Immature natural killer cell (primary cell): ENCODE results near the gene APIP. TPM values are rescaled to one million over a fixed set of nuclear protein-coding genes. Genes with fewer than 3 reads are reported as not detected.

Experiments used
- DNase-seq, 3 donors: peaks; one replicate each; pipeline ENCODE4 v3.0.0; 2022; ENCODE audit warnings: mixed read lengths in 1 of 3
- H3K27ac Mint-ChIP-seq, 6 donors: one replicate each; pipeline ENCODE4 v1.8.0; 2020; ENCODE audit warnings: mixed read lengths in 6 of 6, mild to moderate bottlenecking in 5 of 6, inconsistent platforms in 4 of 6, moderate library complexity in 3 of 6
- H3K27me3 Mint-ChIP-seq, 3 donors: one replicate each; pipeline ENCODE4 v1.8.0; 2020 to 2021; ENCODE audit warnings: low read depth in 3 of 3, mild to moderate bottlenecking in 3 of 3, mixed read lengths in 3 of 3, moderate library complexity in 3 of 3, inconsistent platforms in 1 of 3
- H3K36me3 Mint-ChIP-seq, 3 donors: one replicate each; pipeline ENCODE4 v1.8.0; 2020; ENCODE audit warnings: mixed read lengths in 3 of 3, inconsistent platforms in 2 of 3, mild to moderate bottlenecking in 2 of 3
- H3K4me1 Mint-ChIP-seq, 2 donors: one replicate each; pipeline ENCODE4 v1.8.0; 2020; ENCODE audit warnings: inconsistent platforms in 2 of 2, mild to moderate bottlenecking in 2 of 2, mixed read lengths in 2 of 2, moderate library complexity in 1 of 2
- H3K4me3 Mint-ChIP-seq, 5 donors: one replicate each; pipeline ENCODE4 v1.8.0; 2020; ENCODE audit warnings: mild to moderate bottlenecking in 5 of 5, mixed read lengths in 5 of 5, inconsistent platforms in 3 of 5, moderate library complexity in 3 of 5
- H3K9me3 Mint-ChIP-seq, 6 donors: one replicate each; pipeline ENCODE4 v1.8.0; 2020; ENCODE audit warnings: mild to moderate bottlenecking in 6 of 6, mixed read lengths in 6 of 6, inconsistent platforms in 4 of 6, moderate library complexity in 3 of 6
- polyA plus RNA-seq, 3 donors: library from polyadenylated mRNA; unstranded; fragments of 300-500 nt; fragmentation: Illumina TruSeq; gene quantifications; one replicate each; pipeline ENCODE4 v1.2.3, GENCODE V29; 2021

APIP gene
- polyA plus RNA-seq, 3 donors from 2014 or later, result 13.3 to 29.6 (median 17.2) TPM

GRCh38 chr11:34938611-34939010 is 22.4 kb upstream of the APIP start:
- no peak overlapping the region for H3K4me3 Mint-ChIP-seq
- H3K9me3 Mint-ChIP-seq, result no peaks in the 10 kb centered on the region
- H3K36me3 Mint-ChIP-seq, result peaks cover 4 to 9% (median 4%) of the 10 kb centered on the region in 3 donors
- H3K27me3 Mint-ChIP-seq, result no peaks in the 10 kb centered on the region
- H3K4me1 Mint-ChIP-seq, result peaks cover 22 to 32% of the 10 kb centered on the region in 2 donors
- no peak overlapping the region for H3K27ac Mint-ChIP-seq
- no peak for DNase-seq

GRCh38 chr11:34936945-34937629 is 20.9 kb upstream of the APIP start:
- Mint-ChIP-seq H3K4me3 (peak overlapping the region in 3 of 5 donors; percentile 3 to 30 (median 19)), H3K4me1 (peaks cover 22 to 32% of the 10 kb centered on the region in 2 donors), H3K27ac (peak overlapping the region in 2 of 6 donors; percentile 34 to 54), H3K36me3 (peaks cover 7 to 11% (median 9%) of the 10 kb centered on the region in 3 donors), H3K27me3 (no peaks in the 10 kb centered on the region), H3K9me3 (no peaks in the 10 kb centered on the region)
- DNase-seq, result no peak

GRCh38 chr11:34929794-34930763 is 13.9 kb upstream of the APIP start:
- Mint-ChIP-seq H3K4me1 (peaks cover 0 to 22% of the 10 kb centered on the region in 2 donors), H3K36me3 (peaks cover 0 to 13% (median 4%) of the 10 kb centered on the region in 3 donors), H3K9me3 (no peaks in the 10 kb centered on the region), H3K27ac (peak overlapping the region in 1 of 6 donors; percentile 39), H3K4me3 (no peak overlapping the region), H3K27me3 (no peaks in the 10 kb centered on the region)
- DNase-seq, result no peak

GRCh38 chr11:34928960-34929680 is 12.9 kb upstream of the APIP start:
- no peak overlapping the region for H3K4me3 Mint-ChIP-seq
- H3K9me3 Mint-ChIP-seq, result no peaks in the 10 kb centered on the region
- H3K4me1 Mint-ChIP-seq, result peaks cover 0 to 22% of the 10 kb centered on the region in 2 donors
- H3K27me3 Mint-ChIP-seq, result no peaks in the 10 kb centered on the region
- peaks cover 0 to 13% (median 4%) of the 10 kb centered on the region in 3 donors for H3K36me3 Mint-ChIP-seq
- no peak for DNase-seq
- H3K27ac Mint-ChIP-seq, result peak overlapping the region in 1 of 6 donors; percentile 24

- H3K27me3 Mint-ChIP-seq, result no peaks in the 10 kb centered on the region
- no peak overlapping the region for H3K27ac Mint-ChIP-seq
- H3K36me3 Mint-ChIP-seq, result peaks cover 0 to 13% (median 4%) of the 10 kb centered on the region in 3 donors
- no peaks in the 10 kb centered on the region for H3K9me3 Mint-ChIP-seq
- no peak overlapping the region for H3K4me3 Mint-ChIP-seq
- DNase-seq, result no peak
- H3K4me1 Mint-ChIP-seq, result peaks cover 0 to 22% of the 10 kb centered on the region in 2 donors
Measured at GRCh38 chr11:34928268-34928959, 12.2 kb upstream of the APIP start.

GRCh38 chr11:34926831-34927132 is 10.6 kb upstream of the APIP start:
- Mint-ChIP-seq H3K36me3 (peaks cover 0 to 4% (median 0%) of the 10 kb centered on the region in 3 donors), H3K9me3 (no peaks in the 10 kb centered on the region), H3K27ac (no peak overlapping the region), H3K4me3 (no peak overlapping the region), H3K4me1 (peaks cover 0 to 22% of the 10 kb centered on the region in 2 donors), H3K27me3 (no peaks in the 10 kb centered on the region)
- no peak for DNase-seq

GRCh38 chr11:34926101-34926830 is 10.1 kb upstream of the APIP start:
- DNase-seq, result peak; percentile 27 to 50 (median 45)
- no peak overlapping the region for H3K27ac Mint-ChIP-seq
- H3K36me3 Mint-ChIP-seq, result no peaks in the 10 kb centered on the region
- no peaks in the 10 kb centered on the region for H3K9me3 Mint-ChIP-seq
- H3K4me3 Mint-ChIP-seq, result no peak overlapping the region
- no peaks in the 10 kb centered on the region for H3K27me3 Mint-ChIP-seq
- H3K4me1 Mint-ChIP-seq, result peaks cover 0 to 22% of the 10 kb centered on the region in 2 donors

GRCh38 chr11:34924714-34925113 is 8.5 kb upstream of the APIP start:
- DNase-seq, result no peak
- H3K36me3 Mint-ChIP-seq, result no peaks in the 10 kb centered on the region
- no peak overlapping the region for H3K27ac Mint-ChIP-seq
- no peak overlapping the region for H3K4me3 Mint-ChIP-seq
- H3K27me3 Mint-ChIP-seq, result no peaks in the 10 kb centered on the region
- no peaks in the 10 kb centered on the region for H3K9me3 Mint-ChIP-seq
- H3K4me1 Mint-ChIP-seq, result peaks cover 0 to 13% of the 10 kb centered on the region in 2 donors

- DNase-seq, result no peak
- Mint-ChIP-seq H3K27me3 (peaks cover 0 to 3% (median 0%) of the 10 kb centered on the region in 3 donors), H3K4me3 (no peak overlapping the region), H3K4me1 (peaks cover 14 to 28% of the 10 kb centered on the region in 2 donors), H3K27ac (peak overlapping the region in 1 of 6 donors; percentile 46), H3K9me3 (no peaks in the 10 kb centered on the region), H3K36me3 (no peaks in the 10 kb centered on the region)
Measured at GRCh38 chr11:34921156-34921555, 5.0 kb upstream of the APIP start.

GRCh38 chr11:34916843-34917770 is 928 bp upstream of the APIP start:
- H3K4me1 Mint-ChIP-seq, result peaks cover 27 to 43% of the 10 kb centered on the region in 2 donors
- peaks cover 0 to 9% (median 0%) of the 10 kb centered on the region in 3 donors for H3K36me3 Mint-ChIP-seq
- H3K27me3 Mint-ChIP-seq, result peaks cover 2 to 7% (median 3%) of the 10 kb centered on the region in 3 donors
- DNase-seq, result no peak
- no peaks in the 10 kb centered on the region for H3K9me3 Mint-ChIP-seq
- peak overlapping the region; percentile 89 to 98 (median 94) for H3K27ac Mint-ChIP-seq
- peak overlapping the region; percentile 90 to 98 (median 97) for H3K4me3 Mint-ChIP-seq

- H3K4me1 Mint-ChIP-seq, result peaks cover 27 to 43% of the 10 kb centered on the region in 2 donors
- peaks cover 2 to 7% (median 3%) of the 10 kb centered on the region in 3 donors for H3K27me3 Mint-ChIP-seq
- peak overlapping the region; percentile 90 to 98 (median 97) for H3K4me3 Mint-ChIP-seq
- no peaks in the 10 kb centered on the region for H3K9me3 Mint-ChIP-seq
- H3K27ac Mint-ChIP-seq, result peak overlapping the region; percentile 79 to 98 (median 94)
- no peak for DNase-seq
- peaks cover 0 to 9% (median 0%) of the 10 kb centered on the region in 3 donors for H3K36me3 Mint-ChIP-seq
Measured at GRCh38 chr11:34915136-34916014, 804 bp downstream of the APIP start.
